AG04450 (cell line): Measurements from ENCODE around the gene PPM1J. TPM values are rescaled to one million over a fixed set of nuclear protein-coding genes. Genes with fewer than 3 reads are reported as not detected.
"Not testable (repeated sequence)": the region's sequence is repeated elsewhere in the genome, so short reads cannot be mapped to it uniquely, and the experiment has no call there.

Experiments used
- CTCF ChIA-PET: fragments of 300-600, 350-600 bp; formaldehyde crosslinking; extraction: SDS; loops from one replicate; lab custom pipeline; 2022; ENCODE audit warnings: antibody characterized with exemption, inconsistent platforms; lab: Charles Lee
- POLR2A ChIA-PET: fragments of 350-600 bp; formaldehyde crosslinking; extraction: SDS; loops from one replicate; lab custom pipeline; 2021; ENCODE audit warnings: antibody characterized with exemption, inconsistent platforms; lab: Yijun Ruan, JAX
- DNase-seq: peaks from one replicate; pipeline ENCODE4 v3.0.0-alpha.2; 2011; ENCODE audit warnings: low read depth, low spot score
- H3K27ac ChIP-seq: one replicate; pipeline ENCODE4 v1.5.1; 2012; ENCODE audit warnings: low read depth, low read length, control low read depth
- H3K27me3 ChIP-seq: one replicate; pipeline ENCODE4 v1.6.0; 2012; ENCODE audit warnings: low read length; ENCODE audit not compliant: control insufficient read depth, insufficient read depth
- H3K4me3 ChIP-seq: 2 replicates; pipeline ENCODE4 v1.5.1; 2011; ENCODE audit warnings: mild to moderate bottlenecking, low read depth, low read length, control low read depth
- H3K9me3 ChIP-seq: 2 replicates; pipeline ENCODE4 v1.5.1; 2012; ENCODE audit warnings: low read length; ENCODE audit not compliant: control insufficient read depth, insufficient read depth
- CTCF ChIP-seq: IDR thresholded peaks from 2 replicates; pipeline ENCODE4 v1.5.1; 2011; ENCODE audit warnings: low read depth, low read length, control low read depth, inconsistent platforms
- polyA plus RNA-seq: library from polyadenylated mRNA; depleted of rRNA; stranded (reverse); fragments of >200 nt; gene quantifications from 2 replicates; pipeline ENCODE4 v1.2.3, GENCODE V29; 2011

PPM1J gene
- polyA plus RNA-seq, 1 experiment = 1.3 TPM

- ChIA-PET CTCF (interaction anchor here (0.6 to 3.9 kb wide), 3 partner anchors 9 to 76 kb away, joined by 4 to 35 read pairs (median 4); partner anchors contain the start of gene PPM1J), POLR2A (no interaction called here)
- TF ChIP-seq CTCF = no peak
- Histone ChIP-seq H3K27ac (no peak overlapping the region), H3K9me3 (no peaks in the 10 kb centered on the region), H3K27me3 (no peaks in the 10 kb centered on the region), H3K4me3 (no peak overlapping the region)
- DNase-seq = no peak
Measured at GRCh38 chr1:112727716-112728115, 12.6 kb upstream of the PPM1J start.

- CTCF ChIA-PET = interaction anchor here (3.9 to 12.0 kb wide), 2 partner anchors 9 to 79 kb away, joined by 35 to 515 read pairs; partner anchors contain the start of gene PPM1J
- H3K9me3 ChIP-seq, DNase-seq, POLR2A ChIA-PET, H3K27me3 ChIP-seq, H3K4me3 ChIP-seq, H3K27ac ChIP-seq: not testable (repeated sequence)
Measured at GRCh38 chr1:112724240-112724639, 9.1 kb upstream of the PPM1J start.

DNA sequence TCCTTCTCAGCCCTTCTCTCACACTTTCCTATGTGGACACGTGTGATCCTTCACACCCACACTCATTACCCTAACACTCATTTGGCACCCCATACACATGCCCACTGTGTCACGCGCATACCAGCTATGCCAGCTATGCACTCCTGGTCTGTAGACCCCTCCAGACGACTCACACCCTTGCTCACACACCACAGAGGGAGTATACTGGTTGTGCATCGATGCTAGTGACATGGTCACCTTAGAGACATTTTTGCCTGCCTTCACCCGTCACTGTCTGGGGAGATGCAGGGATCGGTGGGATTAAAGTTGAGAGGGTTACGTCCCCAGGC is 8.3 kb upstream of the PPM1J start:
- Histone ChIP-seq H3K27me3 (no peaks in the 10 kb centered on the region), H3K9me3 (no peaks in the 10 kb centered on the region), H3K4me3 (no peak overlapping the region), H3K27ac (peak overlapping the region; percentile 31)
- CTCF ChIA-PET = interaction anchor here (0.6 to 12.0 kb wide), 4 partner anchors 15 to 319 kb away, joined by 5 to 515 read pairs (median 6); no protein-coding TSS in a partner anchor
- no peak for TF ChIP-seq CTCF
- no peak for DNase-seq
- POLR2A ChIA-PET = interaction anchor here (0.8 kb wide), 1 partner anchor 21 kb away, joined by 3 read pairs; no protein-coding TSS in a partner anchor

DNA sequence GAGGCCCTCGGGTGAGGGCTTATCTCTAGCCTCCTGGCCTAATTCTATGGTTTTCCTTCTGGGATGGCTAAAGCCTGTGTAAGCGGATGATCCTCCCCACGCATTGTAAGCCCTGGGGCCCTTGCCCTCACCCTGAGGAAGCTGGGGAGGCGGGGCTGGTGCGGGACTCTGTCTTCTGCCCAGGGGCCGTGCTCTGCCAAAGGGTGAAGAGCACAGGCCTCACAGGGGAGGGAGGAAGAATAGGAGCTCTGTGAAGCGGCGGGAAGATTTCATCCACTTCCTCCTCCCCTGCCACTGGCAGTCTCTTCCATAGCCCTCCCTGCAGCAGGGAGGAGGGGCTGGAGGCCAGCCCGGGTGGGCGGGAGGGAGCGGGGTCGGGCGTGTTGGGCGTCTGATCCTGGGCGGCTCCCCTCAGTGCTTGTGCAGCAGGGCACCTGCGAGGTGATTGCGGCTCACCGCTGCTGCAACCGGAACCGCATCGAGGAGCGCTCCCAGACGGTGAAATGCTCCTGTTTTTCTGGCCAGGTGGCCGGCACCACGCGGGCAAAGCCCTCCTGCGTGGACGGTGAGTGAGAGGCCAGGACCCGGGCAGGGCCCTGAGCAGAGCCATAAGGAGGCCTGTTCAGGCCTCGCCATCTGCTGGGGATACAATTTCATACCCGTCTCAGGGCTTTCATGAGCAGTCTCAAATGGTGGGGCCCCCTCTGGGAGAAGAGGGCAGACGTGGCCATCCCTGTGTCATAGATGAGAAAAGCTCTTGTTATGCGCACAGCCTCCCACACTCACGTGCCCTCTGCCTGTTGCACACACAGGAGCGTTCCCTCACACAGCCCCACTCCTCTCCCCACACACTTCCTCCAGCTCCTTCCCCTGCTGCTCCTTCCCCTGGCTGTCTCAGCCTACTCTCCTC is 7.7 kb upstream of the PPM1J start:
- no peaks in the 10 kb centered on the region for H3K9me3 ChIP-seq
- no peak for DNase-seq
- 0 out of 2 replicates have a peak, but pooled peaks have one; percentile 11 for TF ChIP-seq CTCF
- no peak overlapping the region for H3K4me3 ChIP-seq
- ChIA-PET CTCF (interaction anchor here (0.5 to 12.0 kb wide), 8 partner anchors 11 to 1229 kb away, joined by 3 to 515 read pairs (median 5); partner anchors contain the start of gene LRIG2), POLR2A (interaction anchor here (0.6 to 0.8 kb wide), 2 partner anchors 22 to 113 kb away, joined by 3 to 8 read pairs; no protein-coding TSS in a partner anchor)
- H3K27ac ChIP-seq = peak overlapping the region; percentile 31
- no peaks in the 10 kb centered on the region for H3K27me3 ChIP-seq

DNA sequence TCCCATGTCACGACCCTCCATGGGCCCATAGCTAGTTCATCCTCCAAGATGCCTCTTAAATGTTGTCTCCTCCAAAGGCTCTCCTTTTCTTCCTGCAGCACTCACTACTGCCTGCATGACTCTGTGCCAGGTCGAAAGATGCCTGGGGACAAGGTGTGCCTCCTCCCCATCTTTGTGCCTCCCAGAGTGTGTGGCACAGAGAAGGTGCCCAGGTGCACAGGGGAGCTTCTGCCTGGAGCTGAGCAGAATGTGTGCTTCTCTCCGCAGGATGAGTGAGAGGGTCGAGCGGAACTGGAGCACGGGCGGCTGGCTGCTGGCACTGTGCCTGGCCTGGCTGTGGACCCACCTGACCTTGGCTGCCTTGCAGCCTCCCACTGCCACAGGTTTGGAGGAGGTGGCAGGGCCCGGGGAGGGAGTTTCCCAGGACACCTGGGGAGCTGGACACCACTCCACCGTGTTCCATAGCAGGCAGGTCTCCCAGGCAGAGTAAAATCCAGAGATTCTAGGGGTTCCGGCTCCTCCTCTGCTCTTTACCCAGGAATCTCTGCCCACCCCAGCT is 6.9 kb upstream of the PPM1J start:
- Histone ChIP-seq H3K9me3 (no peaks in the 10 kb centered on the region), H3K27me3 (no peaks in the 10 kb centered on the region), H3K4me3 (no peak overlapping the region), H3K27ac (no peak overlapping the region)
- ChIA-PET POLR2A (interaction anchor here (0.6 kb wide), 1 partner anchor 114 kb away, joined by 8 read pairs; no protein-coding TSS in a partner anchor), CTCF (interaction anchor here (1.4 to 12.0 kb wide), 6 partner anchors 14 to 351 kb away, joined by 5 to 515 read pairs (median 10); partner anchors contain the start of gene LRIG2)
- DNase-seq = no peak
- no peak for TF ChIP-seq CTCF

- H3K27me3 ChIP-seq, H3K9me3 ChIP-seq, H3K4me3 ChIP-seq, DNase-seq, H3K27ac ChIP-seq: not testable (repeated sequence)
- ChIA-PET POLR2A (interaction anchor here (0.6 kb wide), 1 partner anchor 9 kb away, joined by 9 read pairs; no protein-coding TSS in a partner anchor), CTCF (interaction anchor here (0.6 to 12.0 kb wide), 6 partner anchors 9 to 352 kb away, joined by 3 to 515 read pairs (median 13); partner anchors contain the start of gene LRIG2)
Measured at GRCh38 chr1:112721294-112721693, 6.2 kb upstream of the PPM1J start.
